Brain microvascular endothelial cell (primary cell): Measurements from ENCODE around the gene PCNX3.

ENCODE experiments used
- DNase-seq: peaks from one replicate; pipeline ENCODE4 v3.0.0-alpha.2; 2020
- H3K27ac ChIP-seq: fragments of 250-450 bp; sonication (Bioruptor Pico); 2 replicates; pipeline ENCODE4 v1.5.1; 2020; ENCODE audit warnings: mild to moderate bottlenecking, moderate library complexity
- H3K27me3 ChIP-seq: fragments of 250-450 bp; sonication (Bioruptor Pico); replicated peaks from 2 replicates; pipeline ENCODE4 v1.5.1; 2020; ENCODE audit warnings: mild to moderate bottlenecking
- H3K36me3 ChIP-seq: fragments of 250-450 bp; sonication (Bioruptor Pico); replicated peaks from 2 replicates; pipeline ENCODE4 v1.5.1; 2020; ENCODE audit warnings: mild to moderate bottlenecking
- H3K4me3 ChIP-seq: 2 replicates; pipeline ENCODE4 v1.5.1; 2011; ENCODE audit warnings: low read depth, mild to moderate bottlenecking, control low read depth, low read length, moderate library complexity
- CTCF ChIP-seq: IDR thresholded peaks from 2 replicates; pipeline ENCODE4 v1.5.1; 2011; ENCODE audit warnings: low read depth, mild to moderate bottlenecking, moderate library complexity, low read length, control low read depth, inconsistent platforms; ENCODE audit errors: missing control alignments
- in situ Hi-C: cut with HindIII; loops from 2 replicates; pipeline ENCODE4 v1.10.0; 2017; ENCODE audit warnings: low sequenced_read_pairs, low pct_ligation_motif_present

The PCNX3 gene

DNA sequence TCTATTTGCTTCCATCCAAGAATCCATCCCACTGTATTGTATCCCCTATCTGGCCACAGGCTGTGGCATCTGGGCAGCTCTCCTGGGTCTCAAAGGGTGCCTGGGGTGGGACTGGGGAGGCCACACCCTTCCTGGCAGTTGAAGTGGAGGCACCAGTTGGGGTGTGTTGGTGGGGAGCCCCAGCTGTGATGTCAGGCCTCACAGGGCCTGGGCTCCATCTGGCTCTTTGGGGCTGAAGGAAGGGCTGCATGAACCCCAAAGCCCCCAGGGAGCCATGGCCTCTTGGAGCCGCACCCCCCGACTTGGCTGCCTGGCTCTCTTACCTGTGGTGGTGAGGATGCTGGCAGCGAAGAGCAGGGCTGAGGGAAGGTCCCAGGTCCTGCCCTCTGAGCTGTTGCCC, 20.4 kb upstream of the PCNX3 start:
- no peak for DNase-seq
- H3K27me3 ChIP-seq, result no peaks in the 10 kb centered on the region
- H3K27ac ChIP-seq, result no peak overlapping the region
- in situ Hi-C loops, result no loop called here
- peaks cover 24% of the 10 kb centered on the region for H3K36me3 ChIP-seq
- H3K4me3 ChIP-seq, result no peak overlapping the region
- TF ChIP-seq CTCF, result no peak

GRCh38 chr11:65595543-65596281, 19.9 kb upstream of the PCNX3 start, which contains the start of gene KCNK7:
Gene KCNK7, minus strand, starts transcription at chr11:65595800. Its CDS starts 28 bp downstream, at chr11:65595772.
- H3K27me3 ChIP-seq, result no peaks in the 10 kb centered on the region
- in situ Hi-C loops, result no loop called here
- DNase-seq, result no peak
- TF ChIP-seq CTCF, result no peak
- no peak within 1 kb of the TSS for H3K27ac ChIP-seq
- peaks cover 24% of the 10 kb centered on the region for H3K36me3 ChIP-seq
- no peak within 1 kb of the TSS for H3K4me3 ChIP-seq

- in situ Hi-C loops, result no loop called here
- peaks cover 24% of the 10 kb centered on the region for H3K36me3 ChIP-seq
- H3K4me3 ChIP-seq, result no peak overlapping the region
- no peak for TF ChIP-seq CTCF
- no peak for DNase-seq
- H3K27me3 ChIP-seq, result no peaks in the 10 kb centered on the region
- no peak overlapping the region for H3K27ac ChIP-seq
Observed at GRCh38 chr11:65596520-65596919, 19.1 kb upstream of the PCNX3 start.

DNA sequence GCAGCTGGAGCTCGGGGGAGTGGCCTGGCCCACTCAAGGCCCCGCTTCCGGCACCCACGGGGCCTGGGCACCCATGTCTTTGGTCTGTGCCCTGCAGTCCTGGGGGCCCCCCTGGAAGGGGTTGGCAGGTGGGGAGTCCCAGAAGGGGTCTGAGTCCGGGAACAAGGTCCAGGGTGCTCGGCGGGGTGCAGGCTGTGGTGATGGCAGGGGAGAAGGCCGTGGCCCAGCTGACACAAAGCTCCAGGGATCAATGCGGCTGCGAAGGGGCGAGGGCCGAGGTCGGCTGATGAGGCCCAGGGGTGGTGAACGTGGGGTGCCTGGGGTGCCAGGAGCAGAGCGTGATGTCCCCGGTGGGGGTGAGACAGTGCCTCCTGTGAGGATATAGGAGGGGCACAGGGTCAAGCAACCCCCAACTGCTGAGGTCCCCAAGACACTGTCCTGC, 17.3 kb upstream of the PCNX3 start:
- H3K36me3 ChIP-seq, result peaks cover 20% of the 10 kb centered on the region
- in situ Hi-C loops, result no loop called here
- H3K27ac ChIP-seq, result no peak overlapping the region
- no peak for TF ChIP-seq CTCF
- DNase-seq, result no peak
- no peaks in the 10 kb centered on the region for H3K27me3 ChIP-seq
- H3K4me3 ChIP-seq, result no peak overlapping the region

DNA sequence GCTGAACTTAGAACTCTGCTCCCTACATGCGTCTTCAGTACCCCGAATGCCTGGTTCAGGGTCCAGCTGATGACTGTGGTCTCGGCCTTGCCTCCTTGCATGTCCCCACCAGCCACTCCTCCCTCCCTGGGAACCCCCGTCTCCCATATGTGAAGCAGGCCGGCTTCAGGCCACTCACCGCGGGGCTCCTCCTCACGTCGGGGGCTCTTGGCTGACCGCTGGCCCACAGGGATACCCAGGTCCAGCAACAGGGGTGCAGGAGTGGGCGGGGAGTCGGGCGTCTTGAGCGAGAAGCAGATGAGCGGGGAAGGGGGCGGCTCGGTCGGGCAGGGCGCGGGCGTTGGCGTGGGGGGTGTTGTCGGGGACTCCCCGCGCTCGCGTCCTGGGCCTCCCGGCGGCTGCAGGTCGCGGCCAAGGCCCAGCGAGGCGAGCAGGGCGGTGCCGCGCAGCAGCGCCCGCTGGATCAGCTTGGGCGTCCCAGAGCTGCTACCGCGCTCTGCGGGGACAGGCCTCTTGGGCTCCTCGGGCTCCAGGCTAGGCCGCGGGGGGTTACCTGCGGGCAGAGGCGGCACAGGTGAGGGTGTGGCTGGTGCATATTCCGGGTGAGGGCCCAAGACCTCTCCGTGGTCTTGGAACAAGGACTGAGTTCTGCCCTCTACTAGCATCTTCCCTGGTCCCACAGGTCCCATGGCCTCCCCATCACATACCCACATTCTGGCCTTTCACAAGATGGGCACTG, 16.2 kb upstream of the PCNX3 start:
- Histone ChIP-seq H3K36me3 (peaks cover 25% of the 10 kb centered on the region), H3K27me3 (no peaks in the 10 kb centered on the region), H3K27ac (no peak overlapping the region), H3K4me3 (no peak overlapping the region)
- no peak for DNase-seq
- in situ Hi-C loops, result no loop called here
- no peak for TF ChIP-seq CTCF
